Activated naive CD8-positive, alpha-beta T cell treated with anti-CD3 and anti-CD28 coated beads for 36 hours (primary cell): ENCODE data around the gene SLC15A4. TPM values are rescaled to one million over a fixed set of nuclear protein-coding genes. Genes with fewer than 3 reads are reported as not detected.
A peak's percentile ranks its signal among the peaks of the same experiment; 100 is the strongest.

ENCODE experiments used
- DNase-seq: peaks from one replicate; pipeline ENCODE4 v3.0.0; 2021
- H3K27ac Mint-ChIP-seq: one replicate; pipeline ENCODE4 v1.8.0; 2022; ENCODE audit warnings: mild to moderate bottlenecking, moderate library complexity, mixed read lengths
- H3K27me3 Mint-ChIP-seq: one replicate; pipeline ENCODE4 v1.8.0; 2022; ENCODE audit warnings: mild to moderate bottlenecking, mixed read lengths
- H3K36me3 Mint-ChIP-seq: one replicate; pipeline ENCODE4 v1.8.0; 2021; ENCODE audit warnings: mild to moderate bottlenecking, mixed read lengths
- H3K4me1 Mint-ChIP-seq: one replicate; pipeline ENCODE4 v1.8.0; 2021; ENCODE audit warnings: mixed read lengths
- H3K4me3 Mint-ChIP-seq: one replicate; pipeline ENCODE4 v1.8.0; 2022; ENCODE audit warnings: mild to moderate bottlenecking, moderate library complexity, mixed read lengths
- H3K9me3 Mint-ChIP-seq: one replicate; pipeline ENCODE4 v1.8.0; 2022; ENCODE audit warnings: mixed read lengths
- total RNA-seq, 2 experiments: library from RNA; stranded (reverse); gene quantifications; one replicate each; pipeline ENCODE4 v1.2.3, GENCODE V29; 2021

SLC15A4 gene
- total RNA-seq, 2 experiments from 2014 or later, result 18.6 to 22.0 TPM

- DNase-seq, result no peak
- no peak overlapping the region for H3K27ac Mint-ChIP-seq
- peaks cover 21% of the 10 kb centered on the region for H3K36me3 Mint-ChIP-seq
- H3K27me3 Mint-ChIP-seq, result peaks cover 11% of the 10 kb centered on the region
- H3K4me3 Mint-ChIP-seq, result no peak overlapping the region
- H3K9me3 Mint-ChIP-seq, result peaks cover 2% of the 10 kb centered on the region
- H3K4me1 Mint-ChIP-seq, result peaks cover 26% of the 10 kb centered on the region
Observed at GRCh38 chr12:128825835-128826234, 2.1 kb upstream of the SLC15A4 start.

- Mint-ChIP-seq H3K27me3 (no peaks in the 10 kb centered on the region), H3K4me1 (peaks cover 24% of the 10 kb centered on the region), H3K4me3 (peak overlapping the region; percentile 87), H3K36me3 (peaks cover 35% of the 10 kb centered on the region), H3K9me3 (peaks cover 2% of the 10 kb centered on the region), H3K27ac (peak overlapping the region; percentile 58)
- DNase-seq, result peak; percentile 50
Observed at GRCh38 chr12:128823216-128823915, 392 bp downstream of the SLC15A4 start.

GRCh38 chr12:128820723-128821432 is 2.9 kb downstream of the SLC15A4 start:
- Mint-ChIP-seq H3K9me3 (no peaks in the 10 kb centered on the region), H3K27me3 (no peaks in the 10 kb centered on the region), H3K36me3 (peaks cover 42% of the 10 kb centered on the region), H3K4me3 (peak overlapping the region; percentile 74), H3K27ac (peak overlapping the region; percentile 32), H3K4me1 (peaks cover 45% of the 10 kb centered on the region)
- no peak for DNase-seq

- Mint-ChIP-seq H3K9me3 (no peaks in the 10 kb centered on the region), H3K27me3 (no peaks in the 10 kb centered on the region), H3K36me3 (peaks cover 46% of the 10 kb centered on the region), H3K27ac (no peak overlapping the region), H3K4me1 (peaks cover 47% of the 10 kb centered on the region), H3K4me3 (no peak overlapping the region)
- no peak for DNase-seq
Observed at GRCh38 chr12:128820253-128820652, 3.5 kb downstream of the SLC15A4 start.

- H3K4me1 Mint-ChIP-seq, result peaks cover 47% of the 10 kb centered on the region
- H3K4me3 Mint-ChIP-seq, result no peak overlapping the region
- H3K27me3 Mint-ChIP-seq, result no peaks in the 10 kb centered on the region
- H3K9me3 Mint-ChIP-seq, result no peaks in the 10 kb centered on the region
- H3K36me3 Mint-ChIP-seq, result peaks cover 52% of the 10 kb centered on the region
- DNase-seq, result no peak
- no peak overlapping the region for H3K27ac Mint-ChIP-seq
Observed at GRCh38 chr12:128819293-128820144, 4.2 kb downstream of the SLC15A4 start.

- H3K27me3 Mint-ChIP-seq, result no peaks in the 10 kb centered on the region
- peak overlapping the region; percentile 35 for H3K27ac Mint-ChIP-seq
- DNase-seq, result no peak
- H3K4me1 Mint-ChIP-seq, result peaks cover 52% of the 10 kb centered on the region
- H3K4me3 Mint-ChIP-seq, result no peak overlapping the region
- H3K36me3 Mint-ChIP-seq, result peaks cover 61% of the 10 kb centered on the region
- H3K9me3 Mint-ChIP-seq, result no peaks in the 10 kb centered on the region
Observed at GRCh38 chr12:128818065-128819022, 5.4 kb downstream of the SLC15A4 start.

- H3K4me3 Mint-ChIP-seq, result no peak overlapping the region
- no peaks in the 10 kb centered on the region for H3K27me3 Mint-ChIP-seq
- DNase-seq, result no peak
- peaks cover 65% of the 10 kb centered on the region for H3K36me3 Mint-ChIP-seq
- peak overlapping the region; percentile 70 for H3K27ac Mint-ChIP-seq
- no peaks in the 10 kb centered on the region for H3K9me3 Mint-ChIP-seq
- H3K4me1 Mint-ChIP-seq, result peaks cover 50% of the 10 kb centered on the region
Observed at GRCh38 chr12:128817111-128818015, 6.4 kb downstream of the SLC15A4 start.

GRCh38 chr12:128816643-128816920 is 7.2 kb downstream of the SLC15A4 start:
- Mint-ChIP-seq H3K36me3 (peaks cover 61% of the 10 kb centered on the region), H3K4me1 (peaks cover 49% of the 10 kb centered on the region), H3K4me3 (no peak overlapping the region), H3K9me3 (no peaks in the 10 kb centered on the region), H3K27me3 (no peaks in the 10 kb centered on the region), H3K27ac (no peak overlapping the region)
- no peak for DNase-seq

- no peak for DNase-seq
- H3K9me3 Mint-ChIP-seq, result no peaks in the 10 kb centered on the region
- peaks cover 48% of the 10 kb centered on the region for H3K4me1 Mint-ChIP-seq
- no peaks in the 10 kb centered on the region for H3K27me3 Mint-ChIP-seq
- H3K4me3 Mint-ChIP-seq, result no peak overlapping the region
- H3K27ac Mint-ChIP-seq, result peak overlapping the region; percentile 48
- H3K36me3 Mint-ChIP-seq, result peaks cover 56% of the 10 kb centered on the region
Observed at GRCh38 chr12:128815779-128816642, 7.7 kb downstream of the SLC15A4 start.

- H3K27me3 Mint-ChIP-seq, result no peaks in the 10 kb centered on the region
- H3K4me1 Mint-ChIP-seq, result peaks cover 56% of the 10 kb centered on the region
- H3K9me3 Mint-ChIP-seq, result no peaks in the 10 kb centered on the region
- peaks cover 51% of the 10 kb centered on the region for H3K36me3 Mint-ChIP-seq
- DNase-seq, result no peak
- H3K27ac Mint-ChIP-seq, result no peak overlapping the region
- H3K4me3 Mint-ChIP-seq, result no peak overlapping the region
Observed at GRCh38 chr12:128814411-128815261, 9.1 kb downstream of the SLC15A4 start.

GRCh38 chr12:128813883-128814282 is 9.9 kb downstream of the SLC15A4 start:
- H3K4me3 Mint-ChIP-seq, result no peak overlapping the region
- H3K27me3 Mint-ChIP-seq, result no peaks in the 10 kb centered on the region
- DNase-seq, result no peak
- H3K9me3 Mint-ChIP-seq, result no peaks in the 10 kb centered on the region
- peaks cover 47% of the 10 kb centered on the region for H3K36me3 Mint-ChIP-seq
- H3K4me1 Mint-ChIP-seq, result peaks cover 56% of the 10 kb centered on the region
- H3K27ac Mint-ChIP-seq, result no peak overlapping the region

- Mint-ChIP-seq H3K36me3 (peaks cover 48% of the 10 kb centered on the region), H3K27ac (no peak overlapping the region), H3K4me1 (peaks cover 51% of the 10 kb centered on the region), H3K9me3 (no peaks in the 10 kb centered on the region), H3K27me3 (no peaks in the 10 kb centered on the region), H3K4me3 (no peak overlapping the region)
- DNase-seq, result no peak
Observed at GRCh38 chr12:128813392-128813791, 10.4 kb downstream of the SLC15A4 start.
